ENCODE measurements around the gene TBXA2R. TPM values are rescaled to one million over a fixed set of nuclear protein-coding genes. Genes with fewer than 3 reads are reported as not detected.
"Not testable (repeated sequence)": the region's sequence is repeated elsewhere in the genome, so short reads cannot be mapped to it uniquely, and the experiment has no call there.

The TBXA2R gene
- total and polyA plus RNA-seq, 4 donors, result 0.79 to 3.9 (median 2.2) TPM

GRCh38 chr19:3573858-3574637 lies 32.6 kb downstream of the TBXA2R start:
- H3K27me3 ChIP-seq (ENCODE audit: control insufficient read depth, insufficient read depth, low read length), result no peaks in the 10 kb centered on the region
- H3K4me1 ChIP-seq (ENCODE audit: control insufficient read depth, insufficient read depth, low read length), result peaks cover 51% of the 10 kb centered on the region
- H3K4me3 ChIP-seq (ENCODE audit: low read depth, low read length), result peak overlapping the region; percentile 78
- no peak overlapping the region for H3K27ac ChIP-seq (ENCODE audit: low read depth, low read length)
- WGBS (ENCODE audit: insufficient coverage), result 48% methylated on average over 54 of the region's 55 CpGs
- H3K36me3 ChIP-seq (ENCODE audit: control insufficient read depth, insufficient read depth, low read length), result peaks cover 35% of the 10 kb centered on the region
- DNase-seq (ENCODE audit: low read depth in 4 of 6, low spot score in 6 of 6), result peak in 2 of 6 donors; percentile 78 to 87
- no peaks in the 10 kb centered on the region for H3K9me3 ChIP-seq (ENCODE audit: control insufficient read depth, insufficient read depth, low read length)

GRCh38 chr19:3573162-3573857 lies 33.4 kb downstream of the TBXA2R start:
- Histone ChIP-seq H3K4me1 (ENCODE audit: control insufficient read depth, insufficient read depth, low read length) (peaks cover 51% of the 10 kb centered on the region), H3K4me3 (ENCODE audit: low read depth, low read length) (peak overlapping the region; percentile 78), H3K27me3 (ENCODE audit: control insufficient read depth, insufficient read depth, low read length) (no peaks in the 10 kb centered on the region), H3K27ac (ENCODE audit: low read depth, low read length) (peak overlapping the region; percentile 64), H3K36me3 (ENCODE audit: control insufficient read depth, insufficient read depth, low read length) (peaks cover 29% of the 10 kb centered on the region), H3K9me3 (ENCODE audit: control insufficient read depth, insufficient read depth, low read length) (no peaks in the 10 kb centered on the region)
- no peak for DNase-seq (ENCODE audit: low read depth in 4 of 6, low spot score in 6 of 6)
- WGBS (ENCODE audit: insufficient coverage), result under 1% methylated on average over 57 of the region's 60 CpGs

- H3K36me3 ChIP-seq (ENCODE audit: control insufficient read depth, insufficient read depth, low read length), result peaks cover 24% of the 10 kb centered on the region
- no peak for DNase-seq (ENCODE audit: low read depth in 4 of 6, low spot score in 6 of 6)
- H3K27me3 ChIP-seq (ENCODE audit: control insufficient read depth, insufficient read depth, low read length), result no peaks in the 10 kb centered on the region
- H3K9me3 ChIP-seq (ENCODE audit: control insufficient read depth, insufficient read depth, low read length), result no peaks in the 10 kb centered on the region
- peak within 1 kb of the TSS; percentile 78 for H3K4me3 ChIP-seq (ENCODE audit: low read depth, low read length)
- peaks cover 51% of the 10 kb centered on the region for H3K4me1 ChIP-seq (ENCODE audit: control insufficient read depth, insufficient read depth, low read length)
- peak within 1 kb of the TSS; percentile 77 for H3K27ac ChIP-seq (ENCODE audit: low read depth, low read length)
- 0% methylated on average over 18 of the region's 30 CpGs for WGBS (ENCODE audit: insufficient coverage)
These were observed 33.9 kb downstream of the TBXA2R start, which contains the start of gene HMG20B for GRCh38 chr19:3572855-3573161. Gene HMG20B, plus strand, starts transcription at chr19:3572944. Its CDS starts 366 bp downstream, at chr19:3573310.

GRCh38 chr19:3572132-3572854 lies 34.4 kb downstream of the TBXA2R start:
- Histone ChIP-seq H3K4me1 (ENCODE audit: control insufficient read depth, insufficient read depth, low read length) (peaks cover 51% of the 10 kb centered on the region), H3K4me3 (ENCODE audit: low read depth, low read length) (peak overlapping the region; percentile 78), H3K9me3 (ENCODE audit: control insufficient read depth, insufficient read depth, low read length) (no peaks in the 10 kb centered on the region), H3K36me3 (ENCODE audit: control insufficient read depth, insufficient read depth, low read length) (peaks cover 24% of the 10 kb centered on the region), H3K27ac (ENCODE audit: low read depth, low read length) (peak overlapping the region; percentile 77), H3K27me3 (ENCODE audit: control insufficient read depth, insufficient read depth, low read length) (no peaks in the 10 kb centered on the region)
- 2% methylated on average over 46 of the region's 48 CpGs for WGBS (ENCODE audit: insufficient coverage)
- peak; percentile 90 to 100 (median 96) for DNase-seq (ENCODE audit: low read depth in 4 of 6, low spot score in 6 of 6)

- DNase-seq (ENCODE audit: low read depth in 4 of 6, low spot score in 6 of 6), result peak in 1 of 6 donors; percentile 38
- Histone ChIP-seq H3K4me1 (ENCODE audit: control insufficient read depth, insufficient read depth, low read length) (peaks cover 38% of the 10 kb centered on the region), H3K9me3 (ENCODE audit: control insufficient read depth, insufficient read depth, low read length) (no peaks in the 10 kb centered on the region), H3K27ac (ENCODE audit: low read depth, low read length) (peak overlapping the region; percentile 91), H3K4me3 (ENCODE audit: low read depth, low read length) (no peak overlapping the region), H3K27me3 (ENCODE audit: control insufficient read depth, insufficient read depth, low read length) (no peaks in the 10 kb centered on the region), H3K36me3 (ENCODE audit: control insufficient read depth, insufficient read depth, low read length) (peaks cover 14% of the 10 kb centered on the region)
- WGBS (ENCODE audit: insufficient coverage), result 58% methylated on average over 5 of the region's 7 CpGs
These were observed 36.1 kb downstream of the TBXA2R start for GRCh38 chr19:3570606-3571011.

GRCh38 chr19:3570042-3570441 lies 36.6 kb downstream of the TBXA2R start:
- peaks cover 34% of the 10 kb centered on the region for H3K4me1 ChIP-seq (ENCODE audit: control insufficient read depth, insufficient read depth, low read length)
- DNase-seq (ENCODE audit: low read depth in 4 of 6, low spot score in 6 of 6); H3K27me3 ChIP-seq (ENCODE audit: control insufficient read depth, insufficient read depth, low read length); H3K9me3 ChIP-seq (ENCODE audit: control insufficient read depth, insufficient read depth, low read length); H3K4me3 ChIP-seq (ENCODE audit: low read depth, low read length); H3K36me3 ChIP-seq (ENCODE audit: control insufficient read depth, insufficient read depth, low read length): not testable (repeated sequence)
- no CpG with 5 or more reads among the region's 11 CpGs for WGBS (ENCODE audit: insufficient coverage)
- peak overlapping the region; percentile 91 for H3K27ac ChIP-seq (ENCODE audit: low read depth, low read length)

GRCh38 chr19:3565139-3565538 lies 41.5 kb downstream of the TBXA2R start:
- no peaks in the 10 kb centered on the region for H3K36me3 ChIP-seq (ENCODE audit: control insufficient read depth, insufficient read depth, low read length)
- 72% methylated on average over 18 of the region's 19 CpGs for WGBS (ENCODE audit: insufficient coverage)
- no peaks in the 10 kb centered on the region for H3K27me3 ChIP-seq (ENCODE audit: control insufficient read depth, insufficient read depth, low read length)
- H3K27ac ChIP-seq (ENCODE audit: low read depth, low read length), result no peak overlapping the region
- H3K9me3 ChIP-seq (ENCODE audit: control insufficient read depth, insufficient read depth, low read length), result no peaks in the 10 kb centered on the region
- H3K4me3 ChIP-seq (ENCODE audit: low read depth, low read length), result no peak overlapping the region
- no peak for DNase-seq (ENCODE audit: low read depth in 4 of 6, low spot score in 6 of 6)
- H3K4me1 ChIP-seq (ENCODE audit: control insufficient read depth, insufficient read depth, low read length), result peaks cover 2% of the 10 kb centered on the region

GRCh38 chr19:3563709-3564524 lies 42.8 kb downstream of the TBXA2R start:
- 91% methylated on average over 8 of the region's 17 CpGs for WGBS (ENCODE audit: insufficient coverage)
- H3K9me3 ChIP-seq (ENCODE audit: control insufficient read depth, insufficient read depth, low read length), result no peaks in the 10 kb centered on the region
- DNase-seq (ENCODE audit: low read depth in 4 of 6, low spot score in 6 of 6), result no peak
- no peaks in the 10 kb centered on the region for H3K4me1 ChIP-seq (ENCODE audit: control insufficient read depth, insufficient read depth, low read length)
- H3K27me3 ChIP-seq (ENCODE audit: control insufficient read depth, insufficient read depth, low read length), result no peaks in the 10 kb centered on the region
- no peak overlapping the region for H3K4me3 ChIP-seq (ENCODE audit: low read depth, low read length)
- no peak overlapping the region for H3K27ac ChIP-seq (ENCODE audit: low read depth, low read length)
- H3K36me3 ChIP-seq (ENCODE audit: control insufficient read depth, insufficient read depth, low read length), result no peaks in the 10 kb centered on the region

Data from spinal cord (tissue), 10 donors.